GM19438 (cell line): ENCODE results near the gene OR2T11.
"Not testable (repeated sequence)": the region's sequence is repeated elsewhere in the genome, so short reads cannot be mapped to it uniquely, and the experiment has no call there.

ENCODE experiments used
- ATAC-seq: cut with Tn5 transposase; IDR thresholded peaks from one replicate; pipeline ENCODE4 v1.9.1; 2021; ENCODE audit warnings: low read depth; ENCODE audit not compliant: unreplicated experiment

OR2T11 gene

GRCh38 chr1:248622570-248623001, 12.3 kb downstream of the OR2T11 start:
- ATAC-seq: peak; percentile 91

DNA sequence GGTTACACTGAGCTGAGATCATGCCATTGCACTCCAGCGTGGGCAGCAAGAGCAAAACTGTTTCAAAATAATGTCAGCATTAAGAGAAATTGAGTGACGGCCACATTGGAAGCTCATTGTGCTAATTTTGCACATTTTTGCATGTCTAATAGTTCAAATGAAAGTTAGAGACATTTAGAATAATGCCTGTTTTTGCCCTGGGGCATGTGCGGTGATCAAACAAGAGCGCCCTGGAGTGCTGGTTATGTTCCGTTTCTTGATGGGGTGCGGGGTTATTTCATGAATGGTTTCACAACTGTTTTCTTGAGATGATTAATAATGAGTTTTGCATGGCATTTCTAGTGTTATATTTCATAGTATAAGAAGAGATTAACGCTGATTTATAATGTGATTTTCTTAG, 13.1 kb downstream of the OR2T11 start:
- ATAC-seq: no peak

DNA sequence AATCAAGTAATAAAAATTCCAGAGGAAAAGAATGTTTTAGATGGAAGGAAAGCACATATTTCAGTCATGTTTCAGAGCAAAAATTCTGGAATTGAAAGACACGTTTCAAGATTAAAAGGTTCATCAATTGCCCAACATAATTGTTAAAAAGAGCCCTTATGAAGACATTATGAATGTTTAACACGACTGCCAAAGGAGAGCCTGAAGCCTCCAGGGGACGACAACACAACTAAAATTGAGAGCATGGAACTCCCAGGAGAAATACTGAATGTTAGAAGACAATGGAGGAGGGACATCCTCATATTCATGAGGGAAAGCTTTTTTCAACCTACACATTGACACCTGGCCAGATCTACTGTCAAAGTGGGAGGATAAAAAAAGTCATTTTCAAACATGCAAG, 16.0 kb downstream of the OR2T11 start:
- ATAC-seq: no peak

DNA sequence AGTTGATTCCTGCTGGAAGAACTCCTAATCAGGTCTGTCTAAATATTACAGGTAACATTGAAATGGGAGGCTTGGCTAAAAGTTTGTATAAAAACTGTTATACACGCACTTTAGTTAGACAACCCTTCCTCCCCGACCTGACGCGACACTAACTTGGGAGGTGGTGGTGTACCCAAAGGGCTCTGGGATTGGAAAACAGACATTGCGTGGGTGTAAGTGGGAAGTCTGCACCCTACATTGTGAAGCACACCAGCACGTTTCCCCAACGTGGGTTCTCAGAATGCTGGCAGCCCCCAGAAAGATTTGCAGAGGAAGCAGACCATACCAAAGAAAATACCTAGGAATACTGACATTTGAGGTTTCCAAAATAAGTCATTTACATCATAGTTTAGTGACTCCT, 16.8 kb downstream of the OR2T11 start:
- no peak for ATAC-seq

DNA sequence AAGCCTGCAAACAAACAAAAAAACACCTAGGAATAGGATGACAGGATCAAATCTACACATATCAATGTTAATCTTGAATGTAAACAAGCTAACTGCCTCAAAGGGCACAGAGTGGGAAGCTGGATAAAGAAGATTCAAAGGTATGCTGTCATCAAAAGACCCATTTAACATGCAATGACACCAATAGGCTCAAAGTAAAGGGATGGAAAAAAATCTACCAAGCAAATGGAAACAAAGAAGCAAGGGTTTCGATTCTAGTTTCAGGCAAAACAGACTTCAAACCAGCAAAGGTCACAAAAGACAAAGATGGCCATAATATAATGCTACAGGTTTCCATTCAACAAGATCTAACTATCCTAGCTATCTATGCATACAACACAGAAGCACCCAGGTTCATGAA, 21.1 kb downstream of the OR2T11 start:
- ATAC-seq: no peak

GRCh38 chr1:248611883-248612414, 22.9 kb downstream of the OR2T11 start:
- no peak for ATAC-seq

DNA sequence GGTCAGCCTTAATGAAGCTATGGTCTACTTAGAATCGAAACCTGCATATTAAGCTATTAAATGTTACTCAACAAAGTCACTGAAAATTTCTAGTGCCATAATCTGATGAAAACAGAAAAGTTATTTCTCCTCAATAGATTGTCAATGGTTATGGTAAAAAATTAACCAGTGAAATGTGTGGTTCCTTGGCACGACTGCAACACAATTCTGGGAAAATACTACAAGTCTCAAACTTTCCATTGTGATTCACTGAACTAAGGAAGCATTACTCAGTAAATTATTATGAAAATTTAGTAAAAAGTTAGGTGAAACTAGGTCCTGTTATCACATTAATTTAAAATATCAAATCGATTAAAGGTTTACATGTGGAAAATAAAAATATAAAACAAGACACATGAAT, 24.6 kb downstream of the OR2T11 start:
- no peak for ATAC-seq

DNA sequence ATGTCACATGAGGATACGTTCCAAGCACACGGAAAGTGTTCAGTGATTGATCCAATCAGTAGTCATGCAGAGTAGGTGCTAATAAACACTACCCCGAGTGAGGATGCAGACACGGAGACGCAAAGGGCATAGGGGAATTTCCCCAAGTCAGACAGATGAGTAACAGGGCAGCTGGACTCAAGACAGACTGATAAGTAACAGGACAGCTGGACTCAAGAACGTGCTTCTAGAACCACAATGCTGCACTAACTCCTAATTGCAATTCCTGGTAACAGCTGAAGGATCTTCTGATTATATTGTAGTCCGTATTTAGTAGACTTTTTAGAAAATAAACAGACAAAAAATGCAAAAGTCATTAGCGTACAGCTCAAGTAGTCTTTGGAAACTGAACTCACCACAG, 35.5 kb downstream of the OR2T11 start:
- no peak for ATAC-seq

GRCh38 chr1:248597589-248597988, 37.3 kb downstream of the OR2T11 start, which contains the start of gene OR2T10:
OR2T10 (minus strand) TSS chr1:248597700; CDS start chr1:248593768, 3,932 bp downstream.
- ATAC-seq: no peak

GRCh38 chr1:248596615-248597014, 38.3 kb downstream of the OR2T11 start:
- no peak for ATAC-seq

- no peak for ATAC-seq
Observed at GRCh38 chr1:248593226-248593625, 41.7 kb downstream of the OR2T11 start.

DNA sequence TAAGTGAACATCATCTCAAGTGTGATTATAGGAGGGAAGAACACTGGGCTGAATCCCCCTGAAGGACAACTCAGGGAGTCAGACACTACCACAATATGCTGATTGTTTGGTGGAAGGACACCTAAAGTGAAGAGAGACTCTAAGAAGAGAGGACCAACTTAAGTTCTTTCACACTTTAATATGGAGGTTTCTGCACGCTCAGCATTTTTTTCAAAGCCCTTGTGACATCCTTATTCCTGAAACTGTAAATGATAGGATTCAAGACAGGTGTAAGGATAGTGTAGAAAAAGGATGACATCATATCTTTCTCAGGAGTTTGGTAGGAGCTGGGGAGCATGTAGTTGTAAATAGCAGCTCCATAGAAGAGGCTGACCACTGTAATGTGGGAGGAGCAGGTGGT, 42.2 kb downstream of the OR2T11 start:
- ATAC-seq: no peak

DNA sequence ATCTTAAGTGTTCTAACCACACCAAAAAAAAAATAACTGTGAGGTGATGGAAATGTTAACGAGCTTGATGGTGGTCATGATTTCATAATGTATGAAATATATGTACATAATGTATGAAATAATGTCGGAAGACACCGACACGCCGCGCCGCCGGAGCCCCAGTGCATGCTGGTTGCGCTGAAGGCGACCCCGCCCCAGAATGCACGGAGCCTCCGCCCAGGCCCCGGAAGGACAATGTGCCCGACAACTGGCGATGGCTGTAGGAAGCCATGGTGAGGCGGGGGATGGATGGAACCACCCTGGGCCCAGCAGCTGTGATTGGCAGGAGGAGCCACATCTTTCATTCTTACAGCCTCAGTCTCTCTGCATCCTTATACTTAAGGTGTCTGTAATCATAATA, 44.8 kb downstream of the OR2T11 start:
- ATAC-seq: no peak

DNA sequence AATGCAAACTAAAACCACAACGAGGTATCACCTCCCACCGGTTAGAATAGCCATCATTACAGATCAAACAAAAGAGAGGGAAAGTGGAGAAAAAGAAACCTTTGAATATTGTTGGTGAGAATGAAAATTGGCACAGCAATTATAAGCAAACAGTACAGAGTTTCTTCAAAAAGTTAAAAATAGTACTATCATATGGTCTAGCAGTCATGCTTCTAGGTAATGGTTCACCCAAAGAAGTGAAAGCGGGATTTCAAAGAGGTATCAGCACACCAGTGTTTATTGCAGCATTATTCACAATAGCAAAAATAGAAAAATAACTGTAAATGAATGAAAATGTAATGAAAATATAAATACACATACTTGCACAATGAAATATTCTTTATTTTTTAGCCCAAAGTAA, 45.6 kb downstream of the OR2T11 start:
- ATAC-seq: no peak

- ATAC-seq: no peak
Observed at GRCh38 chr1:248585266-248585665, 49.6 kb downstream of the OR2T11 start.

DNA sequence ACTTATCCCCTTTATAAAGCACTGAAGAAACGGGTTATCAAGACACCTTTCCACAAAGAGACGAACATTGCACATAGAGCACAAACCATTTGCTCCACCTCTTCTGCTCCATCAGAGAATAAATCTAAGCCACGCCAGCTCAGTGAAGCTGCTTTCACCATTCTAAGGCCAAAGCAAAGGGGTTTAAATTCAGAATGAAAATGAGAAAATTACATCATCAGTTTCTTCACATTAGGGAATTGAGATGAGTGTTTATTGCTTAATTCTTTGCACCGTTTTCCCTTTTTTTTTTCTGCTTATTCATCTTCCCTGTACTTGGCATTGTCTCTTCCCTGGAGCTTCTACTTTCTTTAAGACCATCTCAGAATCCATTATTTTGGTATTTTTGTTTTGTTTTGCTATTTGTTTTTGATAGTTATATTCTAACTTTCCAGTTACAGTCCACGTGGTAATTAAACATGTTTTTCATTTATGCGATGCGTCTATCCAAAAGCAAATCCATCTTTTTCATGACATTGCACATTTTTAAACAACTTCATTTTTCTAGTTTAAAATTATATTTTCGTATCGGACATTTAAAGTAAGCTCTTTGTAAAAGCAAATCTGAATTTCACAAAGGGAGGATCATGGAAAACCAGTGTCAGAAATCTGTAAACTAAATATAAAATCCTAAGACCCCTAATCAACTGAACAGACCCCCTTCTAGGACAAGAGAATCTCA, 58.5 kb downstream of the OR2T11 start:
- no peak for ATAC-seq

- not testable (repeated sequence) for ATAC-seq
Observed at GRCh38 chr1:248574657-248575056, 60.2 kb downstream of the OR2T11 start, which contains the start of gene OR2T34. OR2T34 (minus strand) TSS chr1:248574757; CDS start chr1:248574757, 0 bp downstream.

GRCh38 chr1:248573856-248574255, 61.0 kb downstream of the OR2T11 start:
- ATAC-seq: not testable (repeated sequence)
